CD4-positive, CD25-positive, alpha-beta regulatory T cell (primary cell): ENCODE measurements around the gene IFI27L2. TPM values are rescaled to one million over a fixed set of nuclear protein-coding genes. Genes with fewer than 3 reads are reported as not detected.

Experiments
- ATAC-seq, 2 donors: fragments of 150-1000 bp; cut with Tn5 transposase; one replicate each; pipeline ENCODE4 v1.10.0; 2021; ENCODE audit warnings: low read depth in 2 of 2, moderate number of reproducible peaks in 2 of 2, moderate library complexity in 1 of 2
- DNase-seq, 3 donors: peaks; one replicate each; pipeline versions ENCODE4 v3.0.0 to v3.0.0-alpha.2; 2012 to 2022; ENCODE audit warnings: mixed read lengths in 1 of 3
- H3K27ac ChIP-seq: one replicate; pipeline ENCODE4 v1.7.0; 2013; ENCODE audit warnings: mild to moderate bottlenecking, low read length; ENCODE audit not compliant: insufficient read depth, poor library complexity, severe bottlenecking
- H3K27me3 ChIP-seq: one replicate; pipeline ENCODE4 v1.7.0; 2013; ENCODE audit warnings: low read length; ENCODE audit not compliant: control insufficient read depth, insufficient read depth
- H3K36me3 ChIP-seq: one replicate; pipeline ENCODE4 v1.7.0; 2013; ENCODE audit warnings: mild to moderate bottlenecking, low read length, moderate library complexity; ENCODE audit not compliant: control insufficient read depth, insufficient read depth
- H3K4me1 ChIP-seq: 2 replicates; pipeline ENCODE4 v1.7.0; 2013; ENCODE audit warnings: mild to moderate bottlenecking, low read length; ENCODE audit not compliant: insufficient read depth, control insufficient read depth, poor library complexity, severe bottlenecking
- H3K4me3 ChIP-seq: one replicate; pipeline ENCODE4 v1.7.0; 2013; ENCODE audit warnings: low read depth, mild to moderate bottlenecking, low read length, moderate library complexity
- H3K9me3 ChIP-seq, 2 experiments: 1 replicate in 1 of 2; 2 replicates in 1 of 2; pipeline ENCODE4 v1.7.0; 2013; ENCODE audit warnings: low read length in 2 of 2, mild to moderate bottlenecking in 1 of 2, moderate library complexity in 1 of 2; ENCODE audit not compliant: control insufficient read depth in 2 of 2
- H3K27ac Mint-ChIP-seq, 3 donors: one replicate each; pipeline ENCODE4 v1.8.0; 2020 to 2022; ENCODE audit warnings: mild to moderate bottlenecking in 3 of 3, mixed read lengths in 3 of 3, moderate library complexity in 2 of 3
- H3K27me3 Mint-ChIP-seq: one replicate; pipeline ENCODE4 v1.8.0; 2022; ENCODE audit warnings: mild to moderate bottlenecking, mixed read lengths
- H3K36me3 Mint-ChIP-seq: one replicate; pipeline ENCODE4 v1.8.0; 2020; ENCODE audit warnings: mixed read lengths
- H3K4me1 Mint-ChIP-seq, 4 donors: one replicate each; pipeline ENCODE4 v1.8.0; 2020 to 2022; ENCODE audit warnings: mixed read lengths in 4 of 4, mild to moderate bottlenecking in 1 of 4
- H3K4me3 Mint-ChIP-seq, 4 donors: one replicate each; pipeline ENCODE4 v1.8.0; 2020 to 2022; ENCODE audit warnings: mild to moderate bottlenecking in 4 of 4, mixed read lengths in 4 of 4, moderate library complexity in 3 of 4
- H3K9me3 Mint-ChIP-seq, 7 donors: one replicate each; pipeline ENCODE4 v1.8.0; 2020 to 2022; ENCODE audit warnings: mixed read lengths in 7 of 7, mild to moderate bottlenecking in 3 of 7, moderate library complexity in 2 of 7
- polyA plus RNA-seq, 4 donors: library from polyadenylated mRNA; unstranded; fragments of 300-500 nt; fragmentation: Illumina TruSeq; gene quantifications; one replicate each; pipeline ENCODE4 v1.2.3, GENCODE V29; 2021
- total RNA-seq: library from RNA; stranded (reverse); gene quantifications from one replicate; pipeline ENCODE4 v1.2.3, GENCODE V29; 2022

IFI27L2 gene
- total and polyA plus RNA-seq, 5 donors from 2014 or later = 27.5 to 90.9 (median 65.3) TPM

DNA sequence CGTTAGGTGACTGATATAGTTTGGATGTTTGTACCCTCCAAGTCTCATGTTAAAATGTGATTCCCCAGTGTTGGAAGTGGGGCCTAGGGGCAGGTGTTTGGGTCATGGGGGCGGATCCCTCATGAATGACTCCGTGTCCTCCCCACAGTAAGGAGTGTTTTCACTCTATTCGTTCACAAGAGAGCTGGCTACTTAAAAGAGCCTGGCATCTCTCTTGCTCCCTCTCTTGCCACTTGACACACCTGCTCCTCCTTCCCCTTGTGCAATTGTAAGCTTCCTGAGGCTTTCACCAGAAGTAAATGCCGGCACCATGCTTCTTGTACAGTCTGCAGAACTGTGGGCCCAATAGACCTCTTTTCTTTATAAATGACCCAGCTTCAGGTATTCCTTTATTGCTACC, 2.6 kb downstream of the IFI27L2 start:
- H3K27me3 Mint-ChIP-seq = peaks cover 9% of the 10 kb centered on the region
- H3K4me3 Mint-ChIP-seq = no peak overlapping the region
- ATAC-seq (no peak), DNase-seq (no peak)
- Histone ChIP-seq H3K9me3 (no peaks in the 10 kb centered on the region), H3K4me1 (peaks cover 22% of the 10 kb centered on the region), H3K27ac (no peak overlapping the region), H3K36me3 (no peaks in the 10 kb centered on the region), H3K4me3 (no peak overlapping the region), H3K27me3 (peaks cover 8% of the 10 kb centered on the region)
- H3K9me3 Mint-ChIP-seq = peaks cover 0 to 4% (median 2%) of the 10 kb centered on the region in 7 donors
- peaks cover 7% of the 10 kb centered on the region for H3K36me3 Mint-ChIP-seq
- peaks cover 4 to 21% (median 16%) of the 10 kb centered on the region in 4 donors for H3K4me1 Mint-ChIP-seq
- H3K27ac Mint-ChIP-seq = no peak overlapping the region

- Histone ChIP-seq H3K27me3 (peaks cover 7% of the 10 kb centered on the region), H3K4me3 (no peak overlapping the region), H3K4me1 (peaks cover 22% of the 10 kb centered on the region), H3K9me3 (no peaks in the 10 kb centered on the region), H3K27ac (no peak overlapping the region), H3K36me3 (no peaks in the 10 kb centered on the region)
- no peak for ATAC-seq
- peaks cover 7% of the 10 kb centered on the region for H3K36me3 Mint-ChIP-seq
- H3K9me3 Mint-ChIP-seq = peaks cover 0 to 8% (median 4%) of the 10 kb centered on the region in 7 donors
- peaks cover 8% of the 10 kb centered on the region for H3K27me3 Mint-ChIP-seq
- DNase-seq = no peak
- H3K4me1 Mint-ChIP-seq = peaks cover 4 to 21% (median 16%) of the 10 kb centered on the region in 4 donors
- H3K4me3 Mint-ChIP-seq = no peak overlapping the region
- H3K27ac Mint-ChIP-seq = no peak overlapping the region
These were observed 3.1 kb downstream of the IFI27L2 start for GRCh38 chr14:94126419-94126677.

DNA sequence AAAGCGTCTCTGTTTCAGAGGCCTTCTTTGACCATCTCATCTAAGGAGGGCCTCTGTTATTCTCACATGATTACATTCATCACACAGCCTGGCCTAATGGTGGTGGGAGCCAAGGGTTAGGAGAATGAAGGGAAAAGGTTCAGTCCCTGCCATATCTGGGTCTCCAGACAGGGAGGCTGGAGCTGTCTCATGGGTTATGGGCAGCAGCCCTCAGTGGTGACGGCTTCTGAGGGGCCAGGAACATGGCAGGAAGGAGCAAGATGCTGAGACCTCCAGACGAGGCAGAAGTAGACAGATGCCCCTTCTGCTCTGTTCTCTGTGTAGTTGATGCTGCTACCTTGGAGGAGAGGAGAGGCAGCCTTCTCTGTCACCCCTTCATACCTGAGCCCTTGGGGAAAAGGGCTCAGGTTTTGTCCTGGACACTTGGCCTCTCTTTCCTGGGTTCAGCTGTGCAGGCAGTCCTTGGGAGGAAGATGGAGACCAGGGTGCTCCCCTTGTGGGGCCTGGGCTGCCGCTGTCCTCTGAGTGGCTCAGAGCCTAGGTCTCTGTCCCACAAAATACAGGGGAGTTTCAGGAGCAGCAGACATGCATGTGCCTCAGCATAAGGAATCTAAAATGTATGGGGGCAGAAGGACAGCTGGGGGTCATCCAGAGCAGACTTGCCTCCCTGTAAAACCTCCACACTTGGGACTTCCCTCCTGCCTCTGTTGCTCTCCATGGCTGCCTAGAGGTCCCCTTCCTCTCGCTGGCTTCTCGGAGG, 3.6 kb downstream of the IFI27L2 start:
- Histone ChIP-seq H3K4me3 (no peak overlapping the region), H3K4me1 (peaks cover 22% of the 10 kb centered on the region), H3K27me3 (peaks cover 4% of the 10 kb centered on the region), H3K36me3 (no peaks in the 10 kb centered on the region), H3K27ac (no peak overlapping the region), H3K9me3 (peaks cover 0 to 4% of the 10 kb centered on the region in 2 experiments)
- Mint-ChIP-seq H3K9me3 (peaks cover 0 to 12% (median 6%) of the 10 kb centered on the region in 7 donors), H3K27ac (no peak overlapping the region), H3K36me3 (peaks cover 8% of the 10 kb centered on the region), H3K27me3 (peaks cover 4% of the 10 kb centered on the region), H3K4me1 (peaks cover under 1 to 21% (median 16%) of the 10 kb centered on the region in 4 donors), H3K4me3 (peak overlapping the region in 1 of 4 donors; percentile 79)
- ATAC-seq (no peak), DNase-seq (no peak)

GRCh38 chr14:94124582-94125377, 4.6 kb downstream of the IFI27L2 start:
- H3K4me3 Mint-ChIP-seq = no peak overlapping the region
- H3K9me3 Mint-ChIP-seq = peaks cover 0 to 23% (median 6%) of the 10 kb centered on the region in 7 donors
- H3K36me3 Mint-ChIP-seq = peaks cover 13% of the 10 kb centered on the region
- H3K4me1 ChIP-seq = peaks cover 15% of the 10 kb centered on the region
- peaks cover 10 to 12% of the 10 kb centered on the region in 2 experiments for H3K9me3 ChIP-seq
- no peak overlapping the region for H3K4me3 ChIP-seq
- H3K36me3 ChIP-seq = no peaks in the 10 kb centered on the region
- peaks cover 10% of the 10 kb centered on the region for H3K27me3 Mint-ChIP-seq
- peaks cover 0 to 13% (median 10%) of the 10 kb centered on the region in 4 donors for H3K4me1 Mint-ChIP-seq
- no peaks in the 10 kb centered on the region for H3K27me3 ChIP-seq
- ATAC-seq (no peak), DNase-seq (no peak)
- H3K27ac Mint-ChIP-seq = peak overlapping the region in 1 of 3 donors; percentile 23
- H3K27ac ChIP-seq = no peak overlapping the region

DNA sequence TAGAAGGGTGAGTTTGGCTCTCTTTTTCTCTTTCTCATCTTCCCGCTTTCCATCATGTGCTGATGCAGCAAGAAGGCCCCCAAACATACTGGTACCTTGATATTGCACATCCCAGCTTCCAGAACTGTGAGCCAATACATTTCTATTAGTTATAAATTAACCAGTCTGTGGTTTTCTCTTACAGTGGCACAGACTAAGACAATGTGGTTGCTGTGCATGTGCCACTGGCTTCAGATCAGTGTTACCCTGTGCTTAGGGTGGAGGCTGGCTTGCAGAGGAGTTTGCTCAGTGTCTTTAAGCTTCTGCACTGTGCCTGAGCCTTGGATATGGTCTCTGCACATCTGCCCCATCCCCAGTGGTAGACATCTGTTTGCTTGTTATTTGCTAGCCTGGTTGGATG, 5.5 kb downstream of the IFI27L2 start:
- Mint-ChIP-seq H3K9me3 (peaks cover 0 to 27% (median 6%) of the 10 kb centered on the region in 7 donors), H3K27me3 (peaks cover 12% of the 10 kb centered on the region), H3K27ac (no peak overlapping the region), H3K4me3 (no peak overlapping the region), H3K4me1 (peaks cover 0 to 6% (median 4%) of the 10 kb centered on the region in 4 donors), H3K36me3 (peaks cover 13% of the 10 kb centered on the region)
- no peaks in the 10 kb centered on the region for H3K27me3 ChIP-seq
- H3K4me1 ChIP-seq = peaks cover 8% of the 10 kb centered on the region
- no peak overlapping the region for H3K27ac ChIP-seq
- peaks cover 18 to 20% of the 10 kb centered on the region in 2 experiments for H3K9me3 ChIP-seq
- no peak for DNase-seq
- ATAC-seq = peak in 1 of 2 donors; percentile 30
- H3K4me3 ChIP-seq = no peak overlapping the region
- H3K36me3 ChIP-seq = no peaks in the 10 kb centered on the region

- Mint-ChIP-seq H3K4me1 (peaks cover 0 to under 1% (median 0%) of the 10 kb centered on the region in 4 donors), H3K27me3 (peaks cover 12% of the 10 kb centered on the region), H3K36me3 (peaks cover 13% of the 10 kb centered on the region), H3K9me3 (peaks cover 0 to 27% (median 6%) of the 10 kb centered on the region in 7 donors), H3K27ac (no peak overlapping the region), H3K4me3 (peak overlapping the region in 1 of 4 donors; percentile 4)
- Histone ChIP-seq H3K36me3 (no peaks in the 10 kb centered on the region), H3K27ac (no peak overlapping the region), H3K27me3 (no peaks in the 10 kb centered on the region), H3K4me3 (no peak overlapping the region), H3K9me3 (peaks cover 18 to 20% of the 10 kb centered on the region in 2 experiments), H3K4me1 (peaks cover 2% of the 10 kb centered on the region)
- DNase-seq (no peak), ATAC-seq (no peak)
These were observed 6.1 kb downstream of the IFI27L2 start for GRCh38 chr14:94123296-94123695.

DNA sequence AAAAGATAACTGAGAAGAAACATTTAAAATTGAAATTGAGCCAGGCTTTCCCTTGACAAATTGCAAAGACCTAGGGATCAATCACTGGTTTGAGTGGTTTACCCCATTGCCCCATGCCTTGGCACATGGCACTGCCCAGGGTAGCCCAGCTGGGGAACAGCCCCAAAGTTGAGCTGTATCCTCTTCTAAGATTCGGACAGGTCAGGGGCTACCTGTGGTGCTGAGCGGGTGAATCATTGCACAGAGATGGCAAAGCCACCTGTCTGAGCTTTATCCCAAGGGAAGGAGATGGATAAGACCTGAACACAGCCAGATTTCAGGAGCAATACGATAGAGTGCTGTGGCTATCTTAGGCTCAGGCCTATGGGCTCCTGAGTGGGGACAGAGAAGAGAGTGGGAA, 7.0 kb downstream of the IFI27L2 start:
- H3K4me3 Mint-ChIP-seq = no peak overlapping the region
- H3K27ac Mint-ChIP-seq = no peak overlapping the region
- no peak overlapping the region for H3K4me3 ChIP-seq
- peaks cover 13% of the 10 kb centered on the region for H3K36me3 Mint-ChIP-seq
- H3K4me1 ChIP-seq = no peaks in the 10 kb centered on the region
- peaks cover 18% of the 10 kb centered on the region for H3K27me3 Mint-ChIP-seq
- peaks cover 18 to 20% of the 10 kb centered on the region in 2 experiments for H3K9me3 ChIP-seq
- no peaks in the 10 kb centered on the region for H3K4me1 Mint-ChIP-seq
- no peaks in the 10 kb centered on the region for H3K27me3 ChIP-seq
- H3K27ac ChIP-seq = no peak overlapping the region
- H3K9me3 Mint-ChIP-seq = peaks cover 0 to 27% (median 6%) of the 10 kb centered on the region in 7 donors
- no peak for DNase-seq
- no peak for ATAC-seq
- no peaks in the 10 kb centered on the region for H3K36me3 ChIP-seq
